HepG2 (cell line): ENCODE measurements around the gene SPHK2. TPM values are rescaled to one million over a fixed set of nuclear protein-coding genes. Genes with fewer than 3 reads are reported as not detected.

Experiments
- ATAD3A ChIP-seq: sonication (generic); formaldehyde crosslinking; IDR thresholded peaks from 2 replicates; pipeline ENCODE4 v1.4.0; 2020; ENCODE audit warnings: missing genetic modification reagents
- CBFB ChIP-seq: sonication (generic); formaldehyde crosslinking; IDR thresholded peaks from 2 replicates; pipeline ENCODE4 v1.4.0; 2020; ENCODE audit warnings: missing genetic modification reagents
- CREB3 ChIP-seq: sonication (generic); formaldehyde crosslinking; IDR thresholded peaks from 2 replicates; pipeline ENCODE4 v1.5.0; 2020; ENCODE audit warnings: missing genetic modification reagents
- ETV6 ChIP-seq: sonication (generic); formaldehyde crosslinking; conservative IDR thresholded peaks from 2 replicates; pipeline ENCODE4 v1.4.0; 2020; ENCODE audit warnings: missing genetic modification reagents
- HNF1B ChIP-seq: sonication (generic); formaldehyde crosslinking; IDR thresholded peaks from 2 replicates; pipeline ENCODE4 v1.5.1; 2020; ENCODE audit warnings: mild to moderate bottlenecking, moderate library complexity, missing genetic modification reagents
- HOXA7 ChIP-seq: sonication (generic); formaldehyde crosslinking; IDR thresholded peaks from 2 replicates; pipeline ENCODE4 v1.8.1; 2022; ENCODE audit warnings: mild to moderate bottlenecking, missing genetic modification reagents, moderate library complexity
- KDM2A ChIP-seq: sonication (generic); formaldehyde crosslinking; IDR thresholded peaks from 2 replicates; pipeline ENCODE4 v1.4.0; 2020; ENCODE audit warnings: low read depth, missing genetic modification reagents, borderline replicate concordance
- NFYC ChIP-seq: IDR thresholded peaks from 2 replicates; pipeline ENCODE4 v1.6.1; 2016; ENCODE audit warnings: missing genetic modification reagents, missing compliant biosample characterization
- SAP130 ChIP-seq: IDR thresholded peaks from 2 replicates; pipeline ENCODE4 v1.6.1; 2016; ENCODE audit warnings: low read depth
- TBL1XR1 ChIP-seq: fragments of 150-350 bp; IDR thresholded peaks from 2 replicates; pipeline ENCODE4 v1.6.1; 2014; ENCODE audit warnings: borderline replicate concordance, low read length; ENCODE audit not compliant: partially characterized antibody
- TBX2 ChIP-seq: sonication (generic); formaldehyde crosslinking; IDR thresholded peaks from 2 replicates; pipeline ENCODE4 v1.5.0; 2020; ENCODE audit warnings: missing genetic modification reagents, mild to moderate bottlenecking, borderline replicate concordance
- ZBTB2 ChIP-seq: sonication (generic); formaldehyde crosslinking; IDR thresholded peaks from 2 replicates; pipeline ENCODE4 v1.8.0; 2022; ENCODE audit warnings: low read depth, missing genetic modification reagents
- ZBTB20 ChIP-seq: sonication (generic); formaldehyde crosslinking; IDR thresholded peaks from 2 replicates; pipeline ENCODE4 v1.8.1; 2023; ENCODE audit warnings: missing genetic modification reagents, low read depth, mild to moderate bottlenecking, borderline replicate concordance
- ZBTB37 ChIP-seq: sonication (generic); formaldehyde crosslinking; IDR thresholded peaks from 2 replicates; pipeline ENCODE4 v1.4.0; 2020; ENCODE audit warnings: mild to moderate bottlenecking, missing genetic modification reagents
- ZFY ChIP-seq: sonication (generic); formaldehyde crosslinking; IDR thresholded peaks from 2 replicates; pipeline ENCODE4 v1.4.0; 2020; ENCODE audit warnings: missing genetic modification reagents
- ZMAT3 ChIP-seq: sonication (generic); formaldehyde crosslinking; conservative IDR thresholded peaks from 2 replicates; pipeline ENCODE4 v1.7.0; 2021; ENCODE audit warnings: missing genetic modification reagents
- ZNF343 ChIP-seq: sonication (generic); formaldehyde crosslinking; IDR thresholded peaks from 2 replicates; pipeline ENCODE4 v1.4.0; 2020; ENCODE audit warnings: mild to moderate bottlenecking, missing genetic modification reagents
- ZNF580 ChIP-seq: IDR thresholded peaks from 2 replicates; pipeline ENCODE4 v1.6.1; 2016; ENCODE audit warnings: low read depth, borderline replicate concordance
- ZNF597 ChIP-seq: sonication (generic); formaldehyde crosslinking; IDR thresholded peaks from 2 replicates; pipeline ENCODE4 v1.5.0; 2020; ENCODE audit warnings: missing genetic modification reagents
- ZNF614 ChIP-seq: IDR thresholded peaks from 2 replicates; pipeline ENCODE4 v1.6.1; 2018; ENCODE audit warnings: missing biosample characterization, missing genetic modification reagents, inconsistent platforms, borderline replicate concordance
- polyA plus RNA-seq, 8 experiments: library from polyadenylated mRNA; depleted of rRNA in 3 of 8; stranded (reverse) in 7 of 8; unstranded in 1 of 8; fragments of >200 nt; fragmentation: Illumina TruSeq in 4 of 8; extraction: Trizol in 4 of 8; gene quantifications; 2 replicates each; pipeline versions ENCODE4 v1.2.1 to v1.2.3, GENCODE V29; 2011 to 2016; ENCODE audit warnings: low read depth in 4 of 8, missing spikeins in 1 of 8, mixed read lengths in 1 of 8; ENCODE audit not compliant: insufficient read depth in 1 of 8
- total RNA-seq, 5 experiments: library from RNA; depleted of rRNA; stranded (reverse); fragments of >200 nt; fragmentation: Illumina TruSeq; extraction: Trizol; gene quantifications; 2 replicates each; pipeline ENCODE4 v1.2.3, GENCODE V29; 2016; ENCODE audit warnings: low read depth in 1 of 5
- TF ChIP-seq, protein P1 (sequence below): sonication (generic); formaldehyde crosslinking; IDR thresholded peaks from 2 replicates; pipeline ENCODE4 v1.5.0; 2020; ENCODE audit warnings: mild to moderate bottlenecking, missing genetic modification reagents, moderate library complexity

Gene SPHK2
- total and polyA plus RNA-seq, 2 of the 13 experiments (the other 11 are each of a cell fraction or from before 2014, with no cell fraction given), result 2.9 to 14.4 TPM

DNA sequence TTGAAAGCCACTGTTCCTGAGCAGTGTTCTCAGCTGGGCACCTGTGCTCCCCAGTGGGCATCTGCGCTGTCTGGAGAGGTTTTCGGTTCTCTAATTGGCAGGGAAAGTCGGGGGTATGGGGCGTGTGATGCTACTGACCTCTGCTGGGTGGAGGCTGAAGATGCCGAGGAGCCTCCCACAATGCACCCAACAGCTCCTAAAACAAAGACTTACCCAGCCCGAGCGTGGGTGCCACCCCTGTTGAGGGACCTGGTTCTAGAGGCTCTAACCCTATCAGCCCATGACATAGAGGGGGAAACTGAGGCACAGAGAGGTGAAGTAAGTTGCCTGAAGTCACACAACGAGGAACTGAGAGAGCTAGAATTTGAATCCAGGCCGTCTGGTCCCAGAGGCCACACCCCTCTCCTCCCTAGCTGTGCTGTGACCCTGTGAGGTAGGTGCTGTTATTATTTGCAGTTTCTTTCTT is 10.5 kb upstream of the SPHK2 start (continued):
- TF ChIP-seq ZNF614 (CRISPR knock-in tag) (no peak; the same call in 1 of the 2 replicates), ZNF343 (CRISPR knock-in tag) (no peak), ZNF580 (no peak), CREB3 (no peak), HNF1B (0 out of 2 replicates have a peak, but pooled peaks have one; percentile 27), TBX2 (CRISPR knock-in tag) (peak; percentile 41; the same call in 1 of the 2 replicates), NFYC (CRISPR knock-in tag) (no peak), HOXA7 (CRISPR knock-in tag) (no peak), ZMAT3 (no peak), KDM2A (CRISPR knock-in tag) (0 out of 2 replicates have a peak, but pooled peaks have one; percentile 20), ZNF597 (CRISPR knock-in tag) (no peak), ATAD3A (CRISPR knock-in tag) (no peak), ZFY (no peak), SAP130 (CRISPR knock-in tag) (peak; percentile 38; the same call in 1 of the 2 replicates), ETV6 (CRISPR knock-in tag) (no peak), TBL1XR1 (no peak), CBFB (CRISPR knock-in tag) (0 out of 2 replicates have a peak, but pooled peaks have one; percentile 20), ZBTB37 (CRISPR knock-in tag) (no peak), ZBTB2 (CRISPR knock-in tag) (no peak), ZBTB20 (CRISPR knock-in tag) (peak; percentile 20; the same call in 1 of the 2 replicates)
- TF ChIP-seq, protein P1, sequence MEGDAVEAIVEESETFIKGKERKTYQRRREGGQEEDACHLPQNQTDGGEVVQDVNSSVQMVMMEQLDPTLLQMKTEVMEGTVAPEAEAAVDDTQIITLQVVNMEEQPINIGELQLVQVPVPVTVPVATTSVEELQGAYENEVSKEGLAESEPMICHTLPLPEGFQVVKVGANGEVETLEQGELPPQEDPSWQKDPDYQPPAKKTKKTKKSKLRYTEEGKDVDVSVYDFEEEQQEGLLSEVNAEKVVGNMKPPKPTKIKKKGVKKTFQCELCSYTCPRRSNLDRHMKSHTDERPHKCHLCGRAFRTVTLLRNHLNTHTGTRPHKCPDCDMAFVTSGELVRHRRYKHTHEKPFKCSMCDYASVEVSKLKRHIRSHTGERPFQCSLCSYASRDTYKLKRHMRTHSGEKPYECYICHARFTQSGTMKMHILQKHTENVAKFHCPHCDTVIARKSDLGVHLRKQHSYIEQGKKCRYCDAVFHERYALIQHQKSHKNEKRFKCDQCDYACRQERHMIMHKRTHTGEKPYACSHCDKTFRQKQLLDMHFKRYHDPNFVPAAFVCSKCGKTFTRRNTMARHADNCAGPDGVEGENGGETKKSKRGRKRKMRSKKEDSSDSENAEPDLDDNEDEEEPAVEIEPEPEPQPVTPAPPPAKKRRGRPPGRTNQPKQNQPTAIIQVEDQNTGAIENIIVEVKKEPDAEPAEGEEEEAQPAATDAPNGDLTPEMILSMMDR (CRISPR knock-in tag), result peak; percentile 89
